ENCODE results near the gene GHRHR.
A peak's percentile ranks its signal among the peaks of the same experiment; 100 is the strongest.

Gene GHRHR

DNA sequence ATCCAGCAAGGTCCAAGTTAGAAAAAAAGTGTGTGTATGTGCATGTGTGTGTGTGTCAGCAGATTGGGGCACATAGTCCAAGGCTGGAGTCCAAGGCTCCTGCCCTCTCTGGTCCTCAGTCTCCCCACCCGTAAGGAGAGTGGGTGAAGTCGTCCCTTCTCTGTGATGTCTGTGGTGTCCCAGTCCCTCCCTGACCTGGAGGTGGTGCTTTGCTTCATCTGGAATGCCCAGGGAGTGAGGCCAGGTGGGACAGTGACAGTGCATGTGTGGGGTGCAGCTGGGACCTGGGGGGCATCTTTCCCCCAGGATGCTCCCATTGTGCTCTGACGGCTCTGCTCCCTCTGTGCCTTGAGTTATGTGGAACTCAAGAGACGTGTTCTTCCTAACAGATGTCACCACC is 34.1 kb upstream of the GHRHR start:
- FAIRE-seq (no peak), DNase-seq (ENCODE audit: insufficient read length) (peak; percentile 2)
- TF ChIP-seq POLR2A (IDR thresholded peaks at IDR 0.05; ENCODE audit: low read depth, low read length): no peak

DNA sequence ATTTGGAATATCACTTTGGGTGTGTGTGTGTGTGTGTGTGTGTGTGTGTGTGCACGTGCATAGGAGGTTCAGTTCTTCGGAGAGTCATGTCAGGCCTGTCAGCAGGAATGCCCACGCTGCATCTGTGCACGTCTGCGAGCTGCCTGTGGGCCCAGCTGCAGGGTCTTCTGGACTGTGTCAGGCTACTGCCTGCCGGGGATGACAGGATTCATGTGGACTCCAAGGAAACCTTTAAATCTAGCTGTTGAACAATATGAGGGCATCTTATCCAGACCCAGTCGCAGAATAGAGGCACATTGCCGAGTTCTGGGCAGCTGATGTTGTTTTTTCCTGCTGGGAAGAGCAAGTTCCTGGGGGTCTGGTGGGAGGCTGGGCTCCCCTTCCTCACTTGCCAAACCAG is 33.1 kb upstream of the GHRHR start:
- TF ChIP-seq POLR2A (IDR thresholded peaks at IDR 0.05; ENCODE audit: low read depth, low read length): no peak
- TF ChIP-seq TAF1 (IDR thresholded peaks at IDR 0.05; ENCODE audit: borderline replicate concordance, low read depth, low read length): no peak
- no peak for TF ChIP-seq POLR2AphosphoS5 (IDR thresholded peaks at IDR 0.05; ENCODE audit: low read depth, low read length)
- no peak for DNase-seq (ENCODE audit: insufficient read length)
- no peak for FAIRE-seq

DNA sequence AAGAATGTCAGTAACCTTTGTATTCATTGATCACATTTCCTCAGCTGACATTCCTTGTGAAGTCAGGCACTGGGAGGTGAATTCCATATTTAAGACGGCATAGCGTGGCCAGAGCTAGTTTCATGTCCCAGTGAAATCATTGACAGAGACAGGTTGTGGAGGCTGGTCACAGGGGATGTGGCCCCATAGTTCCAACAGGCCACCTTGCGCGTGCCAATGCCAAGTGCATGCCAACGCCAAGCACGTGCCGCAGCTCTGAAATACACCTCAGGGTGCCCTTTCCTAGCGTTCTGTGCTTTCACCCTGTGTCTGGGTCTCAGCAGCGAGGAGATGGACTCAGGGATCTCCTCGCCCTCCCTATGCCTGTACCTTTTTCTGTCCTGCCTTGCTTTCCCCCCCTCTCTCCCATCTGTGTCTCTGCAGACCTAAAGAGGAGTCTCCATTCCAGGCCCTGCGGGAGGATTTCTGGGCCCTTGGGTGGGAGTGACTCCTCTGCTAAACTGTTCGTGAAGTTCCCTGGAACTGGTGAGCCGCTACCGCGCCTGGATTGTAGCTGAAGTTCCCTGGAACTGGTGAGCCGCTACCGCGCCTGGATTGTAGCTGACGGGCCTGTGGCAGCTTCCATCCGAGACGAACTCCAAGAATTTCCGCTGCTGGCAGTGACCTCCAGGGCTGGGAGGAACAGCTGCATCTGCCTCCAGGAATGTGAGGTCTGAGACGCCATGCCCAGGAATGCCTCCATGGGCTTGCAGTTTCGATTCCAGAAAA is 32.4 kb upstream of the GHRHR start:
- DNase-seq (ENCODE audit: insufficient read length): peak; percentile 5
- FAIRE-seq: no peak
- TF ChIP-seq POLR2AphosphoS5 (IDR thresholded peaks at IDR 0.05; ENCODE audit: low read depth, low read length): no peak
- TF ChIP-seq TAF1 (IDR thresholded peaks at IDR 0.05; ENCODE audit: borderline replicate concordance, low read depth, low read length): no peak
- no peak for TF ChIP-seq POLR2A (IDR thresholded peaks at IDR 0.05; ENCODE audit: low read depth, low read length)

DNA sequence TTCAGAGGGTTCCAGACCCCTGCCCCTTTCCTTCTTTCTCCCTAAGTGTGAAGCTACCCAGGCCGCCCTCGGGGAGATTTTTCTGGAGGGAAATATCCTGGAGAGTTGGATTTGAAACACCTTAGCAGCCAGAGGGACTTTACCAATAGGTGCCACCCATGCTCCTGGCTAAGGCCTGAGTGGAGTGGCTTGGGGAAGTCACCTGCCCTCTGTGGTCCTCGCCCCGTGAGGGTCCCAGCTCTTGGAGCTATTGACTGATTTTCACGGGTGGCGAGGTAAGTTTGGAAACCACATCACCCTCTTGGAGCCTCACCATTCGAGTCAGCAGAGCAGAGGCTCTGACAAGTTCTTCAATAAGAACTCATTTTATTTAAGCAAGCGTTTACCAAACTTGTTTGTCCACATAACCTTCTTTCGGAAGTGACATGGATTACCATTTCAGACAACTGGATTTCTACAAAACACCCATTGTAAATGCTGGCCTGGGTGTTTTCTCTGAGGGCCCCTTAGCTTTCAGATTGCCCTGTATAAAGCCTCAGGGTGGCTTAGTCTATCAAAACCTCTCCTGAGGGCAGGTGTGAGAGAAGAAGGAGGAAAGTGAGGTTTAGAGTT is 31.7 kb upstream of the GHRHR start:
- TF ChIP-seq POLR2A (IDR thresholded peaks at IDR 0.05; ENCODE audit: low read depth, low read length): no peak
- TF ChIP-seq POLR2AphosphoS5 (IDR thresholded peaks at IDR 0.05; ENCODE audit: low read depth, low read length): no peak
- TF ChIP-seq TAF1 (IDR thresholded peaks at IDR 0.05; ENCODE audit: borderline replicate concordance, low read depth, low read length): no peak
- FAIRE-seq (no peak), DNase-seq (ENCODE audit: insufficient read length) (no peak)

DNA sequence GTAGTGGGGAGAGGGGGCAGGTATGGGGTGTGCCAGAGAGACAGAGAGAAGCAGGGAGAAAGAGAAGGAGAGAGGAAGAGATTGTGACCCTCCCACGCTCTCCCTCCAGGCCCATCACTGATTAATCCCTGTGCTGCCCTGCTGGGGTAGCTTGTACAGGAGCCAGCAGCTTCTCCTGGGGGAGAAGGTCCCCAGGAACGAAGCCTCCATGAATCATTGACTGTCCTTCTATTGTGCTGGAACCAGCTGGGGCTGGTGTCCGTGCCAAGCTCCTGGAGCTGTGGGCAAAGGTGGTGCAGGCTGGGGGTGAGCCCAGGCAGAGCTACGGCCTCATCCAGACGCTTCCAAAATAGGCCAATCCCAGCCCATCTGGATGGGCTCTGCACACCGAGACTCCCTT is 31.2 kb upstream of the GHRHR start:
- FAIRE-seq: no peak
- TF ChIP-seq POLR2A (IDR thresholded peaks at IDR 0.05; ENCODE audit: low read depth, low read length) (no peak), POLR2AphosphoS5 (IDR thresholded peaks at IDR 0.05; ENCODE audit: low read depth, low read length) (no peak), TAF1 (IDR thresholded peaks at IDR 0.05; ENCODE audit: borderline replicate concordance, low read depth, low read length) (no peak)
- no peak for DNase-seq (ENCODE audit: insufficient read length)

DNA sequence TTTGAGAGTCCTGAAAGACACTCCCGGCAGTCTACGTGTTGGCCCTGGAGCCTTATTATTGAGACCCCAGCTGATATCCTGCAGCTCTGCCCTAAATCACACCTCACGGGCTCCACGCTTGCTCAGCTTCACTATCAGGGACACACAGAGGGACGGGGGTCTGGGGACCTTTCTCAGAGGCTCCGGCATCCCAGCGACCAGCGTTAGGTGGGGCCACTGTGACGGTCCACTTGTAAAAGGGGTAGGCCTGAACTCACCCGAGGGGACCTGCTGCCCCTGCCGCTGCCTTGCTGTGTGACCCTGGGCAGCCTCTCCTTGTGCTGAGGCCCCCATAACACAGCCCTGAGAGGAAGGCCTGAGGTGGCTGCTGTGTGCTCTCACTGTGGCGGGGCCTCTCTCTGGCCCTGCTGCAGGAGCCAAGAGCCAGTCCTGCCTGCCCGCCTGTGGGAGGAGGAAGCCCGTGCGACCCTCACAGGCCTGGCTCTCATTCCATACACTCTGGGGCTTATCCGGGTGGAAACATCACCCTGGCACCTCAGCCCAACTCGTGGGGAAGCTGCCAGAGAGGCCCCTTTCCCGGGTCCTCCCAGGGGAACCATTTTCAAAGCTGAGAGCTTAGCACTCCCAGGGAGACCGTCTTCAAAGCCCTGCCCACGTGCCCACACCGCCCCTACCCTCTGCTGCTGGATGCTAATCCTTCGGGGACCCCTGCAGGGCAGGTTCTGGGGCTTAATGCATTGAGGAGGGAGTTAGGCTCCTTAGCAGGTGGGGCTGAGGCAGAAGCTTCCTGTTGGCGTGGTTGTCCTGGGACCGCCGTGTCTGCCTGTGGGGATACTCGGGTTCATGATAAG is 30.4 kb upstream of the GHRHR start:
- no peak for FAIRE-seq
- DNase-seq (ENCODE audit: insufficient read length): no peak
- TF ChIP-seq TAF1 (IDR thresholded peaks at IDR 0.05; ENCODE audit: borderline replicate concordance, low read depth, low read length) (no peak), POLR2A (IDR thresholded peaks at IDR 0.05; ENCODE audit: low read depth, low read length) (no peak)

DNA sequence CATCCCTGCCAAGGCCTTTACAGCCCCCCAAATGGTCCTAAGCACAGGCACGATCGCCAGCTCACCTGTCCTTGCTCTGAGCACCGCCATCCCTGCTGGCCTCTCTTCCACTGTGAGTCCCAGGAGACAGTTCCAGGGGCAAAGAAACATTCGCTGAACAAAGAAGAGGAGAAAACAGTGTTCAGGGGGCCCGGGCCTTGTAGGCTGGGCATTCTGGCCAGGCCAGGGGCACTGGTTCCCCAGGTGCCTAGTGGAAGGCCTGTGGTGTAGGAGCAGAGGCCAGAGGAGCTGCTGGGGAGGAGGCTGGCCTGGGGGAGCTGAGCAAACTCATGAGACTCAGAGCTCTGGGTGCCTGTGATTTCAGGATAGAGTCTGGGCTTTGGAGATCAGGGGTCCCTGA is 29.5 kb upstream of the GHRHR start:
- TF ChIP-seq POLR2AphosphoS5 (IDR thresholded peaks at IDR 0.05; ENCODE audit: low read depth, low read length): no peak
- no peak for TF ChIP-seq TAF1 (IDR thresholded peaks at IDR 0.05; ENCODE audit: borderline replicate concordance, low read depth, low read length)
- no peak for TF ChIP-seq POLR2A (IDR thresholded peaks at IDR 0.05; ENCODE audit: low read depth, low read length)
- FAIRE-seq (no peak), DNase-seq (ENCODE audit: insufficient read length) (no peak)

DNA sequence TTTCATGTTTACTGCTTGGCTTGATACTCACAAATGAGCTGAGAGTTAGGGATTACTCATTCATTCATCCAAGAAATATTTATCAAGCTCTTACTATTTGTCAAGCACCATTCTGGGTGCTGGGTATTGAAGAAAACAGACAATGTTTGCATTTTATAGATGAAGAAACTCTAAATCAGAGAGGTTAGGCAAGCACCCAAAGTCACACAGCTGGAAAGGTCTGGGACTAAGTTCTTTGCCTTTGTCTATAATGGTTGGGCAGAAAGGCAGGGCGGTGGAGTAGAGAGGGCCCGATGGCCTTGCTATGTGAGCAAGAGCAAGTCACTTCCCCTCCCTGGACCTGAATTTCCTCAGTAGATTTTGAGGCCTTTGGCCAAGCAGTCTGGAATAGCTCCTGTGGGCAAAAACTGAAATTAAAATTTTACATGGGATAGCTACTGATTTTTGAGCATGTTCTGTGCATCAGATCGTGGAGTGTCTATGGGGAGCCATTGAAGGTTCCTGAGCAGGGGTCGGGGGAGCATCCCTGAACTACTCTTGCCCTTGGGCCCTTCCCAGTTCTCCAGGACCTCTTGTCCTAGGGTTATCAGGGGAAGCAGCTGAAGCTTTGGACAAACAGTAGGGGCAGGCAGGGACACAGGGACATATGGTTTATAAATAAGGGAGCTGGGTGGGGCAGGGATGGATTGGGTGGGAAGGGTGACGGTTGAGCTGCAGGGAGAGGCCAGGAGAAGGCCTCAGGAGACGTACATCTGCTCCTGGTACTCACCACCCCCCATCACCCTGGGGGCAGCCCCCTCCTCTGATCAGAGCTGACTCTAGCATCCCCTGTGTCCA is 28.8 kb upstream of the GHRHR start:
- TF ChIP-seq POLR2AphosphoS5 (IDR thresholded peaks at IDR 0.05; ENCODE audit: low read depth, low read length): no peak
- no peak for TF ChIP-seq POLR2A (IDR thresholded peaks at IDR 0.05; ENCODE audit: low read depth, low read length)
- no peak for TF ChIP-seq TAF1 (IDR thresholded peaks at IDR 0.05; ENCODE audit: borderline replicate concordance, low read depth, low read length)
- DNase-seq (ENCODE audit: insufficient read length) (no peak), FAIRE-seq (no peak)

DNA sequence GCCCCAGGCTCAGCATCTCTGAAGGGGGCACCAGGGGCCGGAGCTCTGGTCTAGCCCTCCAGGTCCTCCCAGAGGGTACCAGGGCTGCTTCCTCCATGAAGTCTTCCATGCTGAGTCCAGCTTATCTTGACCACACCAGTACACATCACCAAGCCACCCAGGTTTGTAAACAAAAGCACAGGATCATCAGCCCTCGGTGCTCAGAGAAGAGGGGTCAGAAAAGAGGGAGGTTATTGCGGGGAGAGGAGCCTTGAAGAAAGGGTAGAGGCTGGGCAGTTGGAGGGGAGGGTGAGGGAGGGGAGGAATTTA is 28.2 kb upstream of the GHRHR start:
- no peak for DNase-seq (ENCODE audit: insufficient read length)
- no peak for TF ChIP-seq TAF1 (IDR thresholded peaks at IDR 0.05; ENCODE audit: borderline replicate concordance, low read depth, low read length)
- no peak for TF ChIP-seq POLR2AphosphoS5 (IDR thresholded peaks at IDR 0.05; ENCODE audit: low read depth, low read length)
- no peak for TF ChIP-seq POLR2A (IDR thresholded peaks at IDR 0.05; ENCODE audit: low read depth, low read length)
- FAIRE-seq: no peak

DNA sequence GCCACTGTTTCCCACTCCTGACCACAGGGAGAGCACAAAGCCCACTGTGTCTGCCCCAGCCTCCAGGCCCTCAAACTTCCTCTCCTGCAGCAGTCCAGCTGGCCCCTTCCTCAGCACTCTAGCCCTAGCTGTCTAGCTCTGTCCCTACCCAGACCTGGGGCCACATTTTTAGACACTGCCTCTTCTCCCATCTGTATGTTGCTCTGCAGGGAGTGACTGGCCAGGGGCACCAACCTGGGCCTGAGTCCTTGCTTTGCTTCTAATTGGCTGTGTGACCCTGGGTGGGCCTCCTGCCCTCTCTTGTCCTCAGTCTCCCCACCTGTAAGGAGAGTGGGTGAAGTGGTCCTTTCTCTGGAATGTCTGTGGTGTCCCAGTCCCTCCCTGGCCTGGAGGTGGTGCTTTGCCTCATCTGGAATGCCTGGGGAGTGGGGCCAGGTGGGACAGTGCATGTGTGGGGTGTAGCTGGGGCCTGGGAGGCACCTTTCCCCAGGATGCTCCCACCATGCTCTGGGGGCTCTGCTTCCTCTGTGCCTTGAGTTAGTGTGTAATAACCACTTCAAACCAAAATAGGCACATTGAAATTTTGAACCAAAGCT is 27.0 kb upstream of the GHRHR start:
- FAIRE-seq (no peak), DNase-seq (ENCODE audit: insufficient read length) (no peak)
- TF ChIP-seq POLR2AphosphoS5 (IDR thresholded peaks at IDR 0.05; ENCODE audit: low read depth, low read length): no peak
- TF ChIP-seq POLR2A (IDR thresholded peaks at IDR 0.05; ENCODE audit: low read depth, low read length): no peak
- no peak for TF ChIP-seq TAF1 (IDR thresholded peaks at IDR 0.05; ENCODE audit: borderline replicate concordance, low read depth, low read length)

DNA sequence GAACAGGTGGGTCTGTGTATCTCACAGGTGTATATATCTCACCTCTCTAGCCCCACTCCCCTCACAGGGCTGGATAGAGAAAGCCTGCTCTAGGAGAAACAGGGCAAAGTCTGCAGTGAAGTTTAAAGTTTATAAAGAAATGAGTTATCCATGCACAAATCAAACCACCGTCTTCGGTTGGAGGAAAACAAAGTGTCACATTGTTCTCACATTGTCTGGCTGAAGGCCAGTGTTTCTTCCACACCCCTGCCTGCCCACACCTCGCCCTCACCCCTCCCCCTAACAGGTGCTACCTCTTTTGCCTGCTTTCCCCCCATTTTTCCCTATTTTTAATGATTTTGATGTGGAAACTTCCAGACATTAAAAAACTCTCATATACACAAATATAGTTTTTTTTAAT is 26.3 kb upstream of the GHRHR start:
- DNase-seq (ENCODE audit: insufficient read length) (no peak), FAIRE-seq (no peak)
- TF ChIP-seq TAF1 (IDR thresholded peaks at IDR 0.05; ENCODE audit: borderline replicate concordance, low read depth, low read length) (no peak), POLR2A (IDR thresholded peaks at IDR 0.05; ENCODE audit: low read depth, low read length) (no peak), POLR2AphosphoS5 (IDR thresholded peaks at IDR 0.05; ENCODE audit: low read depth, low read length) (no peak)

Measured in GM12892 (cell line).